Measurements from ENCODE around the gene STK17A.
"Not testable (repeated sequence)": the region's sequence is repeated elsewhere in the genome, so short reads cannot be mapped to it uniquely, and the experiment has no call there.

The STK17A gene

GRCh38 chr7:43602256-43602655, 19.3 kb downstream of the STK17A start:
- no peak for DNase-seq

GRCh38 chr7:43604251-43604650, 21.3 kb downstream of the STK17A start:
- no peak for DNase-seq

- DNase-seq, result no peak
These were observed 26.2 kb downstream of the STK17A start for GRCh38 chr7:43609097-43609496.

- DNase-seq, result no peak
These were observed 29.2 kb downstream of the STK17A start for GRCh38 chr7:43612128-43612527.

GRCh38 chr7:43612599-43613589, 30.0 kb downstream of the STK17A start:
- DNase-seq, result no peak

- DNase-seq, result no peak
These were observed 32.7 kb downstream of the STK17A start for GRCh38 chr7:43615558-43616145.

- DNase-seq, result no peak
These were observed 34.1 kb downstream of the STK17A start for GRCh38 chr7:43616977-43617376.

- no peak for DNase-seq
These were observed 35.2 kb downstream of the STK17A start for GRCh38 chr7:43618073-43618472.

- no peak for DNase-seq
These were observed 36.5 kb downstream of the STK17A start for GRCh38 chr7:43619213-43620012.

- no peak for DNase-seq
These were observed 39.0 kb downstream of the STK17A start for GRCh38 chr7:43621729-43622448.

- no peak for DNase-seq
These were observed 41.2 kb downstream of the STK17A start for GRCh38 chr7:43624156-43624555.

- peak; percentile 86 for DNase-seq
These were observed 42.5 kb downstream of the STK17A start for GRCh38 chr7:43625453-43625852.

- DNase-seq, result no peak
These were observed 43.1 kb downstream of the STK17A start for GRCh38 chr7:43625980-43626379.

- DNase-seq, result no peak
These were observed 43.8 kb downstream of the STK17A start for GRCh38 chr7:43626695-43627094.

GRCh38 chr7:43627798-43628197, 44.9 kb downstream of the STK17A start:
- DNase-seq, result not testable (repeated sequence)

- DNase-seq, result no peak
These were observed 45.5 kb downstream of the STK17A start for GRCh38 chr7:43628431-43628830.

- DNase-seq, result no peak
These were observed 46.9 kb downstream of the STK17A start for GRCh38 chr7:43629857-43630256.

- DNase-seq, result no peak
These were observed 47.6 kb downstream of the STK17A start for GRCh38 chr7:43630482-43630881.

GRCh38 chr7:43631559-43631958, 48.7 kb downstream of the STK17A start:
- no peak for DNase-seq

GRCh38 chr7:43632746-43633145, 49.8 kb downstream of the STK17A start:
- no peak for DNase-seq

- no peak for DNase-seq
These were observed 51.5 kb downstream of the STK17A start for GRCh38 chr7:43634384-43634783.

- DNase-seq, result no peak
These were observed 53.2 kb downstream of the STK17A start for GRCh38 chr7:43636093-43636492.

Data from CD4-positive, alpha-beta T cell treated with Interleukin-10 for 1 hour (primary cell).